DMS53 (cell line): ENCODE results near the gene PEX11B.

Source experiments
- DNase-seq: peaks from one replicate; lab custom pipeline; 2025; lab: John Stamatoyannopoulos, UW

The PEX11B gene

DNA sequence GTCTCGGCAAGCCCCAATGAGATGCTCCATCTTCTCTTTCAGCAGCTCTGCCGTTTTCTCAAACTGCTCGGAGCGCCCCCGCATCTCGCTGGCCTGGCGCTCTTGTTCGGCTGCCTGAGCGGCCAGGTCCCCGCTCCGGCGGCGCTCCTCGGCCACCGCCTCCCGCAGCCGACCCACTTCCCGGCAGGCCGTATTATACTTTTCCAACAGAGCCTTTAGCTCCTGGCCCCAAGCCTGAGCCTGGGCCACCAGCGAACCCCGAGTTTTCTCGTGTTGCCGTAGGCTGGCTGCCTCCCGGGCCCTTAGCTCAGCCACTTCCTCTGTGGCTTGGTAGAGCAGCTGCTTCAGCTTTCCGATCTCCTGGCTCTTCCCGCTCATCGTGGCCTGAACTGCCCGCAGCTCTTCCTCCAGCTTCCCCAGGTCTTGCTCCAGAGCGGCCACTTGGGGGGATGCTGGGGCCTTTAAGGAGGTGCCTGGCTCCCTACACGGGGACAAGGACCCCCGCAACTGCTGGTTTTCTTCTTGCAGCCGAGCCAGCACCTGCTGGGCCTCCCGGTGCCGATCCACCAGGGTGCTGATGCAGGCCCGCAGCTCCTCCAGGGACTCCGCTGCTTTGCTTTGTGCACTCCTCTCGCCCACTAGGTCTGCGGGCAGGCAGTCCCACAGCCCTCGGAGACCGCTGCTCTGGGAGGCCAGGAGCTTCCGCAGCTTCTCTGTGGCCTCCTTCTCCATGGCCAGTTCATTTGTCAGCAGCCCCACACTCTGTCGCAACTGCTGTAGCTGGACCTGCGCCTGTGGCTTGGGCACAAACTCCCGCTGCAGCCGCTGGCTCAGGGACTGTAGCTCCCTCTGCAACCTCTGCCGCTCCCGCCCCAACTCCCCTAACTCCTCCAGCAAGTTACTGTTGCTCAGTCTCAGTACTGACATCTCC is 46.3 kb downstream of the PEX11B start:
- DNase-seq, result no peak

DNA sequence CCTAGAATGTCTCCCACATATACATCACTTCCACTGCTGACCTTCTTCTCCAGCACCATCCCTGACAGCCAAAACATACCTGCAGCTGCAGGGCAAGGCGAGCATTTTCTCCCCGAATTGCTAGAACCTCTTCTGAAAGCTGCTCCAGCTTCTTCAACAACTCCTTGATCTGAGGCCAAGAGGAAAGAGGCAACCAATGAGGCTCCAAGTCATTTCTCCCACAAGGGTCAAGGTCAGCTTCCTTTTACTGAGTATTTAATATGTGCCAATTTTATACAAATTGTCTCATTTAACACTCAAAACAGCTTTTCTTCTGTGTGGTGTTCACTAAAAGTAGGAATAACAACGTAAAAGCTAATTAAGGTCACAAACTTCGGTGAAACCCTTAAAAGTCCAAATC is 50.3 kb downstream of the PEX11B start:
- no peak for DNase-seq

- DNase-seq, result no peak
Measured at GRCh38 chr1:145863282-145864018, 55.1 kb downstream of the PEX11B start.
